GM19238 (cell line): Measurements from ENCODE around the gene GSPT1.
"Not testable (repeated sequence)": the region's sequence is repeated elsewhere in the genome, so short reads cannot be mapped to it uniquely, and the experiment has no call there.

Source experiments
- DNase-seq: peaks from one replicate; pipeline ENCODE4 v3.0.0; 2011; ENCODE audit warnings: low spot score; ENCODE audit not compliant: insufficient read length

GSPT1 gene

DNA sequence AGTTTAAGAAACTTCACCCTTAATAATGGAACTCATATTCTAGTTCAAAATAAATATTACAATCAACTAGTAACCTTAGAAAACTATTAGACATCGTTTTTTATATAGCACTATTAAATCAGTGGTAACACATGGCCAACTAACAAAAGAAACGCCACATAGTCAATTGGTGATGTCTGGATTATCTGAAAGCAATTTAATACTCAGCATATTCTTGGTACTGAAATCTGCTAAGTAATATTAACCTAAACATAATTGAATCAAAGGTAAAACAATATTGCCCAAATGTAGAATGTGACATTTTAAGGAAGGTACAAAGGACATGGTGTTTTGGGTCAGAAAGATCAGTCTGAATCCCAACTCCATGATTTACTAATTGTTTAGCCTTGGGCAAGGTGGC, 53.3 kb downstream of the GSPT1 start:
- no peak for DNase-seq

- DNase-seq = no peak
Observed at GRCh38 chr16:11857161-11857560, 58.6 kb downstream of the GSPT1 start.

- DNase-seq = no peak
Observed at GRCh38 chr16:11852092-11852809, 63.5 kb downstream of the GSPT1 start.

DNA sequence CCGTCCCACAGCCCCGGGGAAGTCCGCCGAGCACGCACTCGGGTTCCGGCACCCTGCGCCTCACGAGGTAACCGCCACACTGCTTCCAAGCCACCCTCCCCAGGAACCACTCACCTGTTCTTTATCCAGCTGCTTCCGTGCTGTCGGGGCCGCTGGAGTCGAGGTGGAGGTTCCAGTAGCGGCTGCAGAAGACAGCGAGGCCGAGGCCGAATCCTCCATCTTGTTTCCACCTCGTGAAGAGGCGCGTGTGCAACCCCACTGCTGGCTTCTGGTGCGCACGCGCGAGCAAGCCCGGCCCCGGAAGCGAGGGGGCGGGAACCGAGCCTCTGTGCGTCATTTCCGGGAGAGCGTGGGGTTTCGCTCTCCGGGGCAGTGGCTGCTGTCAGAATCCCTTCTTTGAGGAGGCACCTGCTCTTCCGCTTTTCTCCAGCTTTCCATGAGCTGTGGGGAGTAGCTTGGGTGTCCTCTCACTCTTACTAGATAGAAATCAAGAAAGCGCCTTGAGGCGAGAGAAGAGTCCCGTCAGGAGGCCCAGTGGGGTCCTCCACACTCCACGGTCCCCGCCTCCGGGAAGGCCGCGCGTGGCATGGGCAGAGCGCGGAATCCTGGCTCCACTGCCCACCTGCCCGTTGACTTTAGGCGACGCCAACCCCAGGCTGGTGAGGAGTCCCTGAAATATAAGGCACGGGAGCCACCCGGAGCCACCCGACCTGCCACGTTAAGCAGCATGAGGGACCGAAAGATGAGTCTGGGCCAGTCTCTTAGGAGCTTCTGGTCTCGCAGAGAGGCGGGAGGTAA, 64.3 kb downstream of the GSPT1 start, which contains the start of gene RSL1D1:
RSL1D1 (minus strand) TSS at position 249 of the 798 bp plus-strand sequence; CDS start at position 219, 30 bp downstream.
- peak; percentile 92 for DNase-seq

DNA sequence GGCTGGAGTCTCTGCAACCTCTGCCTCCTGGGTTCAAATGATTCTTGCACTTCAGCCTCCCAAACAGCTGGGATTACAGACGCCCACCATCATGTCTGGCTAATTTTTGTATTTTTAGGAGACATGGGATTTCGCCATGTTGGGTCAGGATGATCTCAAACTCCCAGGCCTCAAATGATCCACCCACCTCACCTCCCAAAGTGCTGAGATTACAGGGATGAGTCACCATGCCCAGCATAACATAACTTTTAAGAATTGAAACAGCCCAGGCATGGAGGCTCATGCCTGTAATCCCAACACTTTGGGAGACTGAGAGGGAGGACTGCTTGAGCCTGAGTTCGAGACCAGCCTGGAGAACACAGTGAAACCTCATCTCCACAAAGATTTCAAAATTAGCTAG, 66.9 kb downstream of the GSPT1 start:
- DNase-seq = no peak

GRCh38 chr16:11844499-11844898, 71.3 kb downstream of the GSPT1 start:
- no peak for DNase-seq

DNA sequence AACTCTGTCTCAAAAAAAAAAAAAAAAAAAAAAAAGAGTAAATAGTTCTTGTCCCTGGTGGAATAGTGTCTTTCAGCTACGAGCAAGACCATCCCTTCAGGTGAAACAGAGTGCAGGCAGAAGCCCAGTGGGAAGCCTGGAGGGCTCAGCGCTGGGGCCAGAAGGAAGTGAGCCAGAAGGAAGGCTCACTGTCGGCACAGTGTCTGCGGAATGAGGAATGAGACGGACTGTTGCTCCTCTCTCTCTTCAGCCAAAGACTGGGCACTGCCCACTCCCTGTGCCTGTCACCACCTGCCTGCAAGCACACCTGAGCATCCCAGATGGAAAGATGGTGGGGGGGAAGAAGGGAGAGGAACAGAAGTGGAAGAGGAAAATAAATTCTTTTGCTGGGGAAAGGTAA, 71.9 kb downstream of the GSPT1 start:
- DNase-seq = no peak

DNA sequence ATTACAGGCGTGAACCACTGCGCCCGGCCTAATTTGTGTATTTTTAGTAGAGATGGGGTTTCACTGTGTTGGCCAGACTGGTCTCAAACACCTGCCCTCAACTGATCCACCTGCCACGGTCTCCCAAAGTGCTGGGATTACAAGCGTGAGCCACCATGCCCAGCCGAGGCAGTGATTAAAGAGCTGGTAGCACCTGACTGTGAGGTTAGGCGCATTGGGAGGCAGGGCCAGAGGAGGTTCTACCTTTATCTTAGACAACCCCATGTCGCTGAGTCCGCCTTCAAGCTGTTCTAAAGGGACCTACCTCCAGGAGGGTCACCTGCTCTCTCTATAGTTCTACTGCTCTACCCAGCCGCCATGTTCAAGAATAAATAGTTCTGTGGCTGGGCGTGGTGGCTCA, 72.5 kb downstream of the GSPT1 start:
- no peak for DNase-seq

DNA sequence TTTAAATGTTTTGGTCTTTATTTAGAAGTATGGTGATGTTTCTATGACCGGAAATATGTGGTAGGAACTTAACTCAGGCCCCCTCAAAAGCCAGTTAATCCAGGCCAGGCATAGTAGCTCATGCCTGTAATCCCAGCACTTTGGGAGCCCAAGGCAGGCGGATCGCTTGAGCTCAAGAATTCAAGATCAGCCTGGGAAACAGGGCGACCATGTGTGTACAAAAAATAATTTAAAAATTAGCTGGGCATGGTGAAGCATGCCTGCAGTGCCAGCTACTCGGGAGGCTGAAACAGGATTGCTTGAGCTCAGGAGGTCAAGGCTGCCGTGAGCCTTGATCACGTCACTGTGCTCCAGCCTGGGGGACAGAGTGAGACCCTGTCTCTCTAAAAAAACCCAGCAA, 74.7 kb downstream of the GSPT1 start:
- DNase-seq = no peak

DNA sequence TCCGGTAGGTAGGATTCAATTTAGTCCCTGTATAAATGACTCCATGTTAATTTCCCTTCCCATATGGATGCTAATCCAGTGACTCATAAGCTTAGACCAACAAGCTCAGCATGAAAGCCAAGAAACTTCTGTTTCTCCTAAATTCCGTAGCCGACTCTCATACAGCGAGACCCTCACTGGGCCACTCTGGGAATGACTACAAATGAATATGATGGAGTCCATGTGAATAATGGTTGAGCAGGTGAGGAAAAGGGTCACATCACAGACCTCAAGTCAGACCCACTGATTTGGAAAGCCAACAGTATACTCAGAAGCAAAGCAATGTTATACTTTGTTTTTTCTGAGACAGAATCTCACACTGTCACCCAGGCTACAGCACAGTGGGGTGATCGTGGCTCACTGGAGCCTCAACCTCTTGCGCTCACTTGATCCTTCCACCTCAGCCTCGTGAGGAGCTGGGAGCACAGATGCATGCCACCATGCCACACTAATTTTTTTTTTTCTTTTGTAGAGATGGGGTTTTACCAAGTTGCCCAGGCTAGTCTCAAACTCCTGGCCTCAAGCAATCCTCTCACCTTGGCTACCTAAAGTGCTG, 79.0 kb downstream of the GSPT1 start:
- no peak for DNase-seq

- no peak for DNase-seq
Observed at GRCh38 chr16:11835891-11836649, 79.7 kb downstream of the GSPT1 start.

GRCh38 chr16:11835309-11835708, 80.4 kb downstream of the GSPT1 start:
- DNase-seq = no peak

- DNase-seq = no peak
Observed at GRCh38 chr16:11833951-11834695, 81.6 kb downstream of the GSPT1 start.

DNA sequence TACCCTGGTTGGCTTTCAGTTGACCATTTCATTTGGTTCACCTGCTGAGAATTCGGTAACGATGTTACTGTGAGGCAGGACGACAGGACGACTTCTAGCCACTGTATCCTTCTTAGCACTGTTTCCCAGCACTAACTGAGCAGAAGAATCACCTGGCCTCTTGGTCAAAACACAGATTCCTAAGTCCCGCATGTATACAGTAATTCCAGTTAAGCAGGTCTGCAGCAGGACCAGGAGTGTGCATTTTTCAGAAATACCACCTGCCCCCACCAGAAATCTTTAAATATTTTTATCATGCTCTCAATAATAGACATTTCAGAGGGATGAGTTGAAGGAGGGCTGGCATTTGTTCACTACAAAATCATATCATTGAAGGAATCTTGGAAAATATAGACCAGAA, 87.1 kb downstream of the GSPT1 start:
- no peak for DNase-seq

DNA sequence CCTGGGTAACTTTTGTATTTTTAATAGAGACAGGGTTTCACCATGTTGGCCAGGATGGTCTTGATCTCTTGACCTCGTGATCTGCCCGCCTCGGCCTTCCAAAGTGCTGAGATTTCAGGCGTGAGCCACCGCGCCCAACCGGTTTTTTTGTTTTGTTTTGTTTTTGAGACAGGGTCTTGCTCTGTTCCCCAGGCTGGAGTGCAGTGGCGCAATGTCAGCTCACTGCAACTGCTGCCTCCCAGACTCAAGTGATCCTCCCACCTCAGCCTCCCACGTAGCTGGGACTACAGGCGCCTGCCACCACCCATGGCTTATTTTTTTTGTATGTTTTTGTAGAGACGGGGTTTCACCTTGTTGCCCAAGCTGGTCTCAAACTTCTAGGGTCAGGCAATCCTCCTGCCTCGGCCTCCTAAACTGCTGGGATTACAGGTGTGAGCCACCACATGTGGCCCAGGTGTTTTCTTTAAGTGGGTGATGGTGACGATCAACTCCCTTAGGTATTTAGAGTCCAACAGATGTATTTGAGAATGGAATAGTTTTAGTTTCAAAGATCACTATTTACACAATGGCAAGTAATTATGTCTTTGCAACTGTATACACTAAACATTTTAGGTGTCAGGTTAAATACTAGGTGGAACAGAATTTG, 90.1 kb downstream of the GSPT1 start:
- DNase-seq = not testable (repeated sequence)

GRCh38 chr16:11824362-11824761, 91.4 kb downstream of the GSPT1 start:
- DNase-seq = no peak

DNA sequence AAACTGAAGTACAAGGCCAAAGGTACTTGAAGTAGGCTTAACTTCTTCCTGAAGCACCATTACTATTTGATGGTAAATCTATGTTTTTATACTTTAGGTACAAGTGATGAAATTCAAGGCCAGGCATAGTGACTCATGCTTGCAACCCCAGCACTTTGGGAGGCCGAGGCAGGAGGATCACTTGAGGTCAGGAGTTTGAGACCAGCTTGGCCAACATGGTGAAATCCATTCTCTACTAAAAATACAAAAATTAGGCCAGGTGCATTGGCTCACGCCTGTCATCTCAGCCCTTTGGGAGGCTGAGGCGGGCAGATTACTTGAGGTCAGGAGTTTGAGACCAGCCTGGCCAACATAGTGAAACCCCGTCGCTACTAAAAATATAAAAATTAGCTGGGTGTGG, 92.1 kb downstream of the GSPT1 start:
- DNase-seq = not testable (repeated sequence)

GRCh38 chr16:11819798-11820197, 96.0 kb downstream of the GSPT1 start:
- no peak for DNase-seq

- DNase-seq = not testable (repeated sequence)
Observed at GRCh38 chr16:11818970-11819369, 96.8 kb downstream of the GSPT1 start.
